ENCODE measurements around the gene CACNA1D.
"Not testable (repeated sequence)": the region's sequence is repeated elsewhere in the genome, so short reads cannot be mapped to it uniquely, and the experiment has no call there.

The CACNA1D gene

DNA sequence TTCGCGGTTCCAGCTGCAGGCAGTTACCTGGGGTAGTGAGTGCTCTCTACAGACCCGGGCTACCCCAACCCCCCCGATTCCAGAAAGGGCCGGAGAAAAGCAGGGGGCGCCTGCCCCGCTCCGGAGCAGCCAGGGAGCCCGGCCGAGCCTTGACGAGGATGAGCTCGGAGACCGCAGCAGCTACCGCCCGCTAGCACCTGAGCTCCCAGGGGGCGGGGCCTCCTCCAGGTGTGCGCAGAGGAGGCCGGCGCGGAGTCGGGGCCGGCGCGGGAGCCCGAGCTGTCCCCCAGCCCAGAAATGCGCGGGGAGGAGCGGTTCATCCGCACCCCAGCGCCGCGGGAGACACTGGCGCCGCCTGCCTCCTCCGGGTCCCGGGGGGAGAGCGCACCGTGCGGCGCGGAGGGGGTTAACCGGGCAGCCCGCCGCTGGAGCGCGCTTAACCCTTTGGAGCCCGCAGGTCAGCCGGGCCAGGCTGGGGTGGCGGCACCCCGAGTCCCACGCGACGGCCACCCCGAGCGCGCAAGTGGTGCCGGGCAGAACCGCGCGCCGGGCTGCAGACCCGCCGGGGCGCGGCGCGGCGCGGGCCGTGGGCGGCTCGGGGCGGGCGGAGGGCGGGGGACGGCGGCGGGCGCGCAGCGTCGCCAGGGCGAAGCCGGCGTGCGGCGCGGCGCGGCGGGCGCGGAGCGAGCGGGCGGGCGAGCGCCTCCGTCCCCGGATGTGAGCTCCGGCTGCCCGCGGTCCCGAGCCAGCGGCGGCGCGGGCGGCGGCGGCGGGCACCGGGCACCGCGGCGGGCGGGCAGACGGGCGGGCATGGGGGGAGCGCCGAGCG is at the start of gene CACNA1D:
Gene CACNA1D, plus strand, starts transcription at position 649 of the 829 bp plus-strand sequence. CDS start 556 bp downstream, outside the sequence.
- DNase-seq: no peak

- DNase-seq: no peak
These were observed 37.3 kb upstream of the CACNA1D start for GRCh38 chr3:53457068-53457467.

DNA sequence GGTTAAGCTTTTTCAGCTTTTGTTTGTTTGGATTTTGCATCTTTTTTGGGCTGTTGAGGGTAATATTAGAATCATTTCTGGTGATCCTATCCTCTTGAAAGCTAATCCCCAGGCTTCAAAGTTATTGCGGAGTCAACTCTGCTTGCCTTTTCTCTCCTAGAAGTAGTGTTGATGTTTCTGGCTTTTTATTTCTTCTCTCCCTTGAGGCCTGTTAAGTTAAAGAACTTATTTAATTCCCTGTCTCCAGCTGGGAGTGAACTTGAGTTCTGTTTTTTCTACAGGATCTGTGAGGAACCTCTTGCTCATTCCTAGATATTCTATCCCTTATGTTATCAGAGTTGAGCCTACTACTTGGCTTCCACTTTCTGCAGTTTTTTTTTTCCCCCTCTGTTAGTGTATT is 34.1 kb upstream of the CACNA1D start:
- no peak for DNase-seq

DNA sequence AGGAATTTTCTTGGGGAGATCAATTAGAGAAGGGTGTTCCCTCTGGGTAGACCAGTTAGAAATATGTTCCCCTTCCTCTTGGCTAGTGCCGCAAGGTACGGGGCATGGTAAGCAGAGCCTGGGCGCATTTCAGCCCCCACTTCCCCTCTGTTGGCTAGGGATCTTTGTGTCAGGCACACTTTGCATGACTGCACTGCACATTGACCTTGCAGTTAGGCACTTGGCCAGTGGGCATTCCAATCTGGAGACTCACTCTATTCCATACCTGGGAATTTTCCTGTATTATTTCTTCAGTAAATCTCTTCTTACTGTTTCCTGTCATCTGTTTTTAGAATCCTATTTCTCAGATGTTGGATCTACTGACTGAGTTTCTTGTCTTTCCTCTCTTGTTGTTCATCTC is 30.0 kb upstream of the CACNA1D start:
- no peak for DNase-seq

GRCh38 chr3:53469758-53470157 is 24.7 kb upstream of the CACNA1D start:
- DNase-seq: not testable (repeated sequence)

- DNase-seq: no peak
These were observed 21.0 kb upstream of the CACNA1D start for GRCh38 chr3:53473422-53473821.

GRCh38 chr3:53476372-53476771 is 18.0 kb upstream of the CACNA1D start:
- not testable (repeated sequence) for DNase-seq

DNA sequence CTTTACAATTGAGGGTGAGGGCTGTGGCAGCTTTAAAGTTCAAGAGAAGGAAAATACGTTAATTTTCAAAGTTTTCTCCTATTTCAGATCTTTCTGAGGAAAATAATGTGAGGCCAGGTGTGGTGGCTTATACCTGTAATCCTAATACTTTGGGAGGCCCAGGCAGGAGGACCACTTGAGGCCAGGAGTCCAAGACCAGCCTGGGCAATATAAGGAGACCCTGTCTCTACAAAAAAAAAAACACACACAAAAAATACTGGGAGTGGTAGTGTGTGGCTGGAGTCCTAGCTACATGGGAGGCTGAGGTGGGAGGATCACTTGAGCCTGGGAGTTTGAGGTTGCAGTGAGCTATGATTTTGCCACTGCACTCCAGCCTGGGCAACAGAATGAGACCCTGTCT is 16.7 kb upstream of the CACNA1D start:
- DNase-seq: not testable (repeated sequence)

GRCh38 chr3:53478166-53478830 is 16.1 kb upstream of the CACNA1D start:
- DNase-seq: no peak

DNA sequence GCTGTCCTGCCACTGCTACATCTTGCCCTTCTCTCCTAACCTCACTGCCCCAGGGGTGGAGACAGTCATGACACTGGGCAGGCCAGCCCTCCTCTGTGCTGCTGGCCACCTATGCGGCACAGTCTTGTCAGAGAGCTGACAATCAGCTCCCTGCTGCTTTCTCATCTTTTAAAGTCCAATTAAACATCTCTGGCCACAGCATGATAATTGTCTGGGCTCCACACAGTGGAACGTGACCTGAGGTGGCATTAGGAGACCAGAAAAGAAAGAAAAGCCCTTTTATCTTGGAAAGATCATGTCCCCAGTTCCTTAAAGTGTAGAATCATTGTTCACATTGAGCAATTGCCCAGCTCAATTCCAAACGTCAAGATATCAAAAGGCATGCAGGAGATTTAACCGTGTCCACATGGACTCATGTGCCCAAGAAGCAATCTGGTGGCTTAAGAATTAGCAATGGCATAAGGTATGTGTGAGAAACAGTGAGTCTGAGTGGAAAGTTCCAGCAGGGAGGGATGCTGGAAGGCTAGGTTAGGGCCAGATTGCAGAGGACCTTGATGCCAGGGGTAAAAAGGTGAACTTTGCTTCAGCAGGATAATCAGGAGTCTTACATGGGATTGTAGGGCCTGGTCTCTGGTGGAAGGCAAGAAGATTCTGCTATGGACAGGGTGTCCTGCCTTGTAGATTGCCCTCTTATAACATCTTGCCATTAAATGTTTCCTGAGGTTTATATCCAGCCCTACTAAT is 15.3 kb upstream of the CACNA1D start:
- no peak for DNase-seq

DNA sequence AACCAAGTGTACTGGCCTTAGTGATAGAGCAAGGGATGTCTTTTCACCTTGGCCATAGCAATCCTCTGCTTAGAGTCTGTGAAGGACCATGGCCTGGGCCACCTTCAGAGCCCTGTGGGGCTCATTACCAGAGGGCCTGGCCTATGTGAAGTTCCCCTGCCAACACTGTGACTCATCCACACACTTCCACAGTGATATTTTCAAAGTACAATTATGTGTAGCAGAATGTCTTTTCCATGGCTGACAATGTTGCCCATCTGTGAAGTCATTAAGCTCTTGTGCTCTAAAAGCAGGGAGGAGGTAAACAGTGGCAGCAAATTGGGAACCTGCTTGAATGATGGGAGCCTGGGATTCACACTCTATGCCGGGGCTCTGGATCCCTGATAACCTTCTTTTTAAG is 12.2 kb upstream of the CACNA1D start:
- DNase-seq: no peak

GRCh38 chr3:53483821-53484220 is 10.6 kb upstream of the CACNA1D start:
- no peak for DNase-seq

DNA sequence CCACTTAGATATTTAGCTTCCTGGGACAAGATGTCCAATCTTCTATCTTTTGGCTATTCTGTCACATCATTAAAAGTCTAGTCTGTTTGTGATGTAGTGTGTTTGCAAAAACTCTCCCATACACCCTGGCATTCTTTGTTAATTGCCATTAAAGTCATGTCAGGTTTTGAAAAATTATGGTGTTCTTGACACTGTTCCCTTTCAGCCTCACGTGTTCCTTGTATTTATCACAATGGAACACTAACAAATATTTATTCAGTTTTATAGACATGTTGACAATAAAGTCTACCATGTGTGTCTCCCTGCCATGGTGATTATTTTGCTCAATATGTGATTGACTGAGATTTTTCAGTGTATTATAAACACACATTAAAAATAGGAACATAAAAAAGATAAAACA is 9.4 kb upstream of the CACNA1D start:
- no peak for DNase-seq

GRCh38 chr3:53485675-53486403 is 8.6 kb upstream of the CACNA1D start:
- no peak for DNase-seq

GRCh38 chr3:53486961-53487654 is 7.3 kb upstream of the CACNA1D start:
- DNase-seq: no peak

- no peak for DNase-seq
These were observed 5.0 kb upstream of the CACNA1D start for GRCh38 chr3:53489386-53489785.

- no peak for DNase-seq
These were observed 4.5 kb upstream of the CACNA1D start for GRCh38 chr3:53489787-53490458.

DNA sequence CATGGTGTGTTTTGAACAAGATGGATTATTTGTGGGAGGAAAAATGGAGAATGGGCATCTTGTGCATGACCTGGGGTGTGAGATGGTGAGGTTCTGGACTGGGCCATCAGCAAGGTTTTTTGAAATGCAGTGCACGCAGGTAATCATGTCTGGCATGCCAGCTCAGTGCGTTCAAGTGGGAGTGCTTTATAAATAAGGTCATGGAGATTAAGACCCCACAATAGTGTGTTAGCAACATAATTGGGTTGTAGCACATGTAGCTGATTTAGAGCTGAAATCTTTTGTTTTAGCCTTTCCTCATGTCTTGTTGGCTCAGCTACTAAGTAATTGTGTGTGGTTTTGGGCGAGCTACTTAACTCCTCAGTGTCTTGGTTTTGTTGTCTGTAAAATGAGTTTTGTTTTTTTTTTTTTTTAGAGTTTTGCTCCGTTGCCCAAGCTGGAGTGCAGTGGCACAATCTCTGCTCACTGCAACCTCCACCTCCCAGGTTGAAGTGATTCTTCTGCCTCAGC is 3.9 kb upstream of the CACNA1D start:
- no peak for DNase-seq

GRCh38 chr3:53491276-53491675 is 3.1 kb upstream of the CACNA1D start:
- DNase-seq: no peak

DNA sequence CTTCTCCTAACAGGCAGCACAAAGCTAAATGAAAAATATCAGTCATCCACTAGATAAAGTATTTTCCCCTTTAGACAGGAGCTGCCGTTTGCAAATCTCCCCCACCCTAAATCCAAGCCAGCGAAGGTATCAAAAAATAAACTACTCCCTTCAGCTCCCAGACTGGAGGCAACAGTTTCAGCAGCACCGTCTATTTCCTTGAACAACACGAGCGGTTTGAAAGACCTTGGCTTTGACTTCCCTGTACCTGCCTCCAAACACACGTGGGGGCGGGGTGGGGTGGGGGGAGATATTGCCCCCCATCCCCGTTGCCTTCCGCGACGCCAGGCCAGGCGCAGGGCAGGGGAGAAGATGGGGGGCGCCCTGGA is 832 bp upstream of the CACNA1D start:
- no peak for DNase-seq

DNA sequence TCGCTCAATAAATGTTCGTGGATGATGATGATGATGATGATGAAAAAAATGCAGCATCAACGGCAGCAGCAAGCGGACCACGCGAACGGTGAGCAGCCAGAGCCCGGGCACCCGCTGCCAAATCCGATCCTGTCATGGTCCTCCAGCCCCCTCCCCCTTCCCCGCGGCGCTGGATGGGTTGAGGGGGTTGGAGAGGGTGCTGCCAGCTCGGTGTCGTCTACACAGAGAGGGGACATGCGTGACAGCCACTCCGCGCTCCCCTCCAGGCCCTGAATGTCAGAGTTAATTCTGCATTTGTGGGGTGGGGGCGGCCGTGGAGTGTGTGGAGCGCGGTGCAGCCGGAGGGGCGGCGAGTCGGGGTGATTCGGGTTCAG is 722 bp downstream of the CACNA1D start:
- no peak for DNase-seq
